Hematopoietic multipotent progenitor cell treated with erythropoietin and hydrocortisone succinate and interleukin-3 and kit ligand, for 6 days (in vitro differentiated cells): ENCODE data around the gene GEMIN7.
A peak's percentile ranks its signal among the peaks of the same experiment; 100 is the strongest.

Experiments
- DNase-seq: peaks from one replicate; pipeline ENCODE4 v3.0.0-alpha.2; 2015

GEMIN7 gene

GRCh38 chr19:45107621-45108150 is 28.6 kb downstream of the GEMIN7 start:
- no peak for DNase-seq

DNA sequence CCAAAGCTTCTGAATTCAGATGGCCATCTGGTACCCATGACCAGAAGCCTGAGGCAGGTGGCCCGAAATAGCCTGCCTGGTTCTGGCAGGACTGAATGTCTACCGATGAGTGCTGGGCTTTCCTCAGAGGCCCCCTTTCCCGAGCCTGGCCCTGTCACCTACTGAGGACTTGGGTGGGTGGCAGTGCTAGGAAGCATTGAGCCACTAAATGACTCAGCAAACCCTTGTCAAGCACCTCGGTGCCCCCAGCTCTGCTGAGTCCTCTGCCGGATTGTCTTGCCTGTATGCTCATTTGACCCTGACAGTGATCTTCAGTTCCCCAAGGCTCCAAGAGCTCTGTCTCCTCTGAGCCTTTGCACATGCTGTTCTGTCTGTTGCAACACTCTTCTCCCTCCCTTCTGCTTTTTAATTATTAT is 31.8 kb downstream of the GEMIN7 start:
- peak; percentile 78 for DNase-seq

- no peak for DNase-seq
These were observed 33.2 kb downstream of the GEMIN7 start for GRCh38 chr19:45112111-45112827.

DNA sequence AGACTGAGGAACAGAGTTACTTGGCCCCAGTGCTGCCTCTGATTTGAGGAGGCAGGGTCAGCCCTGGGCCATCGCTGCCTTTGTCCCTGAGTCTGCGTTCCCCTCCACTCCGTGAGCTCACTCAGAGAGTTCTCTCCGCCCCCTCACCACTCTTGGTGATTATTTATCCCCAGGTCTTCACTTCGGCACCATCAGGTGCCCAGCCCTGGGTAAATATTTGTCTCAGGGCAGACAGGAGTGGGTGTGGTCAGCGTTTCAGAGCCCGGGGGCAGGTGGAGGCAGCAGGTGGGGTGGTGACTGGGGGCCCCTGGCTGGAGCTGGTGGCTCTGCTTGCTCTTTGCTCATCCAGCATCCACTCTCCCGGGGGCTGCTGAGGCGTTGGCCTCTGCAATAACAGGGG is 34.6 kb downstream of the GEMIN7 start:
- no peak for DNase-seq

GRCh38 chr19:45114116-45114515 is 35.1 kb downstream of the GEMIN7 start:
- DNase-seq, result no peak

GRCh38 chr19:45115809-45116615 is 37.0 kb downstream of the GEMIN7 start:
- DNase-seq, result no peak

GRCh38 chr19:45117167-45117594 is 38.1 kb downstream of the GEMIN7 start:
- DNase-seq, result peak; percentile 85

GRCh38 chr19:45117671-45118070 is 38.6 kb downstream of the GEMIN7 start:
- no peak for DNase-seq

DNA sequence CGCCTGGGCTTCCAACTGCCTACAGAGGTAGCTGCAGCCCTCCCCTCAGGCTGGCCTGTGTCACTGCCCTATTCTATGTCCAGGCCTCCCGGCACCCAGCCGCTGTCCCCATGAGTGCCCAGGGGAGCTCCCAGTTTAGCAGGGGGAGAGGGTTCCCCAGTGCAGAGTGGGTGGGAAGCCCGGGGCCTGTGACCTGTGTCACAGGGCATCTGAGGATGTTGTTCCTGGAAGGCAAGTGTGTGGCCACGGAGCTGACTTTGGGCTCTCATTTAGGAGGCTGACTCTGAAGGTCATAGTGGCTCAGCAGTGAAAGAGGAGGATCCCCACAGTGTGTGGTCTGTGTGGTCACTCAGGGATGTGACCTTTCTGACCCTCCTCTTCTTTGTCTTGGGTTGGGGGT is 39.0 kb downstream of the GEMIN7 start:
- DNase-seq, result no peak

GRCh38 chr19:45118591-45119355 is 39.7 kb downstream of the GEMIN7 start:
- peak; percentile 25 for DNase-seq

DNA sequence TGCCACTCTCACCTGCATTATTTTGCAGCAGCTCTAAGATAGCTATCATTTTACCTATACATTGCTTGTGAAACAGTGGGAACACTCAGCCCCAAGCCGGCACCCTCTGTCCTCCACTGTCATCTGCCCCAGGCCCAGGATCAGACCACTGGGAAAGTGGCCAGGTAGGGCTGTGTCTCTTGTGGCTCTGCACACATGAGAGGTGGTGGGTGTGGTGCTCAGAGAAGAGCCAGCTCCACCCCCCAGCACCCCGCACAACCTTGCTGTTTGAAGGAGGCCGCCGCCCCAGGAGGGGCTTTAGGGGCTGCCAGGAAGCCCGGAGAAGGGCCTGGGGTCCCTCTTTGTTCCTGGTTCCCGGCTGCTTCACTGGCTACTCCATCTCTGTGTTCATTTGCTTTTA is 40.5 kb downstream of the GEMIN7 start:
- no peak for DNase-seq

DNA sequence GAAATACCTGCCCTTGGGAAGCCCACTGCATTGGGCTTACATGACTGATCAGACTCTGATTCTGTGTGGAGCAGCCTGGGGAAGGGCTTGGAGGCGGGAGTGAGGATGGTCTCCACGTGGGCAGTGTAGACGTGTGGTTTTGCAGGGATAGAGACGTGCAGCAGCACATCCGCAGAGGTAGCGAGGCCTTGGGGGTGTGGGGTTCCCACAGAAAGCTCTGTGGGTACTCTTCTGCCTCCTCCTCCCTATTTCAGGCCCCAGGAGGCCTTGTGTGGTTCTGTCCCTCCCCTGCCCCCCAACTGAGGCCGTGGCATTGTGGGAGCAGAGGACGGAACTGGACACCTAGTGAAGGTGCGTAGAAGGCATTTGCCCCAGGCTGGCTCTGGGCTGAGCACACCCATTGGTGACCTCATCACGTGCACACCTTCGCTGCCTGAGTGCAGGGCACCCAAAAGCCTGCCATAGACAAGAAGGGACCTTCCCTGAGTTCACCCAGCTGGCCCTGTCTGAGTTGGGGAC is 42.8 kb downstream of the GEMIN7 start:
- no peak for DNase-seq

- no peak for DNase-seq
These were observed 43.8 kb downstream of the GEMIN7 start for GRCh38 chr19:45122832-45123231.

DNA sequence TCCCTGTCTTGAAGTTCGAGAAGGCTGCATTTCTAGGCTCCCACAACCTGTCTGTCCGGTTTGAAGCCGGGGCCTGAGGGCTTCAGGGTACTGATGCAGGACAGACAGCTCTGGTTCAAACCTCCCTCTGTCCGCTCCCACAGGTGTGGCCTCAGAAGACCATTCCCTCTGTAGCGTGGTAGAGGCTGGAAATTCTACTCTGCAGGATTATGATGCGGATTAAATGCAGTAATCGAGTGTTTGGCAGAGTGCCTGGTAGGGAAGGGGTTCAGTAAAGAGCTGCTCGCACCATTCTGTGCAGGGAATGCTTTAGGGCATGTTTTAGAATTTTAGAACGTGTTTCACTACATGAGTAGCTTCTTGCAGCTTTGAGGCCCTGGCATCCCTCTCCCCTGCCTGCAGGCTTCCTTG is 44.4 kb downstream of the GEMIN7 start:
- no peak for DNase-seq

DNA sequence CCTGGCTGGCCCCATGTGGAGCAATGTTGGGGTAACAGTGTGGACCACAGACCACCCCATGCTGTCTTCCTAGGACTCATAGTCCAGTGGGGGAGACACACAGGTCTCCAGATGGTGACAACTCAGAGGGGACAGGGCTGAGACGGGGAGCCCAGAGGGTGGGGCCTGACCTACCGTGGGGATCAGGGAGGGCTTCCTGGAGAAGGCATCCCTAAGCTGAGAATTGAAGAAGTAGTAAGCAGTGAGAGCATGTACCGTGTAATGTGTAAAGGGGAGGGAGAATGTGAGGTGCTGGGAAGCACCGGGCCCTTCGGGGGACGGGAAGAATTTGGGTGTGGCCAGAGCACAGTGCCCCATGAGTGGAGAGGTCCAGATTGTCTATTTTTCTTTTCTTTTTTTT is 45.0 kb downstream of the GEMIN7 start:
- no peak for DNase-seq

DNA sequence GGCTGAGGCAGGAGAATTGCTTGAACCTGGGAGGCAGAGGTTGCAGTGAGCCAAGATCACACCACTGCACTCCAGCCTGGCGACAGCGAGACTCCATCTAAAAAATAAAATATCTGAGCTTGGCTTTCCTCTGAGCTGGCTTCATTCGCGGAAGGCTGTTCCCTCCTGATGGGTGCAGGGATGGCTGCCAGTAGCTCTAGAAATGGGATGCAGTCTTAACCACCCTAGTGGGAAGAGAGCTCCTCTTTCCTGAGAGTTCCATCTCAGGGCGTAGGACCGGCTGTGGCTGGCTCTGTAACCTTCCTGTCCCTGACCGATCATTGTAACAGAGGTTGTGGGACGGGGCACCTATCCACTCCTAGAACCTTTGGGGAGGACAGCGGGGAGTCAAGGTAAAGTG is 46.3 kb downstream of the GEMIN7 start:
- DNase-seq, result no peak

- peak; percentile 84 for DNase-seq
These were observed 47.0 kb downstream of the GEMIN7 start for GRCh38 chr19:45125975-45126493.

- no peak for DNase-seq
These were observed 47.6 kb downstream of the GEMIN7 start for GRCh38 chr19:45126654-45127053.

- DNase-seq, result no peak
These were observed 49.1 kb downstream of the GEMIN7 start for GRCh38 chr19:45128146-45128545.

- no peak for DNase-seq
These were observed 49.7 kb downstream of the GEMIN7 start for GRCh38 chr19:45128806-45129205.

- no peak for DNase-seq
These were observed 51.2 kb downstream of the GEMIN7 start for GRCh38 chr19:45130236-45130635.

DNA sequence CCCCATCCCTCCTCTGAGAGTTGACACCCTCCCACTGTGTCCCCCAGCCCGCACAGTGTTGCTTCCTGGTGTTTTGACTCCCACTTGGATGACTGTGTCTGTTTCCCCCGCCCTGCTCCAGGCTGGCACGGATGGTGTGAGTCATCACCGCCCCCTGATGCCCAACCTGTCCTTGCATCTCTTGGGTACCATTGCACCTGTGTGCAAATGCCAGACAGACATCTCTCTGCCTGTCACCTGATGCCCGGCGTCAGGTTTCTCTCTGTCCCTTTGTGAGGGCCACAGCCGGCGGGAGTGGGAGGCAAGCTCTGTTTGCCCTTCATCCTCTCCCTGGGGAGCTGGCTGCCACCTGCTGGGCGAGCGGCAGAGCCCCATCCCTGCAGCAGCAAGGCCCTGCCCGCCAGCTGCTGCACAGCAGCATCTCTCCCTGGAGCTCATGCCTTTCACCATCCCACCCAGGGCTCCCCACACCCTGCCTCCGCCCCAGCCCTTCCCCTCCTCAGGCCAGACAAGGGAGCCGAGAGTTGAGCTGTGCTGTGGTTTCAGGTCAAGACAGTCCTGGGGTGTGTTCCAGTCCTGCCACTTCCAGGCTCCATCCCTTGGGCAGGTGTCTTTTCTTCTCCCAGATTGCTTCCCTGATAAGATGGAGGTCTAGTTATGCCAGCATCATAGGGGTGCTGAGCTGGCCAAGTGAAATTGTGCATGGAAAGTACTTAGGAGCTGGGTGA is 52.0 kb downstream of the GEMIN7 start:
- no peak for DNase-seq
